Head of caudate nucleus (tissue), 42 donors: ENCODE measurements around the gene RAB4B.
"Not testable (repeated sequence)": the region's sequence is repeated elsewhere in the genome, so short reads cannot be mapped to it uniquely, and the experiment has no call there.

Experiments used
- DNase-seq, 42 donors: peaks; one replicate each; pipeline versions ENCODE4 v3.0.0 to v3.0.0-alpha.2; 2020 to 2021; ENCODE audit warnings: mixed read lengths in 7 of 42
- intact Hi-C: fragments of 100-400 bp; cut with DNase I; formaldehyde crosslinking; loops from one replicate; pipeline ENCODE4 v1.15.0; 2022

Gene RAB4B

GRCh38 chr19:40777937-40778705, at the start of gene RAB4B:
Gene RAB4B (plus strand): TSS chr19:40778247. CDS start chr19:40778376, 129 bp downstream.
- DNase-seq, result peak; percentile 99 to 100 (median 100)
- intact Hi-C loops, result loop anchor here (1.0 kb wide), 1 partner anchor 20 kb away; no protein-coding TSS in a partner anchor

GRCh38 chr19:40730065-40730464, 48.0 kb upstream of the RAB4B start:
- DNase-seq, intact Hi-C loops: not testable (repeated sequence)

GRCh38 chr19:40732304-40732703, 45.7 kb upstream of the RAB4B start:
- intact Hi-C loops, DNase-seq: not testable (repeated sequence)

- no peak for DNase-seq
- intact Hi-C loops, result no loop called here
Observed at GRCh38 chr19:40733149-40733548, 44.9 kb upstream of the RAB4B start.

- no peak for DNase-seq
- intact Hi-C loops, result no loop called here
Observed at GRCh38 chr19:40735013-40735771, 42.9 kb upstream of the RAB4B start.

GRCh38 chr19:40736661-40737060, 41.4 kb upstream of the RAB4B start:
- intact Hi-C loops, result no loop called here

GRCh38 chr19:40737102-40737644, 40.9 kb upstream of the RAB4B start:
- intact Hi-C loops, result no loop called here
- no peak for DNase-seq

More at GRCh38 chr19:40736661-40737060, 41.4 kb upstream of the RAB4B start:
- no peak for DNase-seq

GRCh38 chr19:40739030-40739839, 38.8 kb upstream of the RAB4B start:
- DNase-seq, result no peak
- intact Hi-C loops, result no loop called here

GRCh38 chr19:40739871-40740703, 38.0 kb upstream of the RAB4B start:
- intact Hi-C loops, result no loop called here
- DNase-seq, result no peak

GRCh38 chr19:40740747-40741146, 37.3 kb upstream of the RAB4B start:
- peak in 28 of 42 donors; percentile 23 to 84 (median 50) for DNase-seq
- intact Hi-C loops, result no loop called here

- no peak for DNase-seq
- intact Hi-C loops, result no loop called here
Observed at GRCh38 chr19:40741527-40742390, 36.3 kb upstream of the RAB4B start.

GRCh38 chr19:40742477-40742876, 35.6 kb upstream of the RAB4B start:
- intact Hi-C loops, result no loop called here
- DNase-seq, result no peak

GRCh38 chr19:40742886-40743285, 35.2 kb upstream of the RAB4B start:
- intact Hi-C loops, result no loop called here
- no peak for DNase-seq

- DNase-seq, result no peak
- intact Hi-C loops, result no loop called here
Observed at GRCh38 chr19:40743926-40744325, 34.1 kb upstream of the RAB4B start.

GRCh38 chr19:40744554-40745401, 33.3 kb upstream of the RAB4B start:
- intact Hi-C loops, result no loop called here
- peak in 1 of 42 donors; percentile 71 for DNase-seq

- intact Hi-C loops, result no loop called here
- DNase-seq, result no peak
Observed at GRCh38 chr19:40745402-40745780, 32.7 kb upstream of the RAB4B start.

GRCh38 chr19:40747536-40747935, 30.5 kb upstream of the RAB4B start:
- intact Hi-C loops, result no loop called here
- no peak for DNase-seq
